Urinary bladder (tissue), 4 donors: ENCODE results near the gene SOST. TPM values are rescaled to one million over a fixed set of nuclear protein-coding genes. Genes with fewer than 3 reads are reported as not detected.

ENCODE experiments used
- DNase-seq: peaks from one replicate; pipeline ENCODE4 v3.0.0-alpha.2; 2015; ENCODE audit errors: extremely low spot score
- H3K27ac ChIP-seq: one replicate; pipeline ENCODE4 v1.5.1; 2013; ENCODE audit warnings: low read depth, mild to moderate bottlenecking, moderate library complexity
- H3K36me3 ChIP-seq: one replicate; pipeline ENCODE4 v1.6.1; 2013; ENCODE audit warnings: mild to moderate bottlenecking, moderate library complexity; ENCODE audit not compliant: insufficient read depth
- H3K4me1 ChIP-seq: one replicate; pipeline ENCODE4 v1.6.1; 2013; ENCODE audit warnings: mild to moderate bottlenecking, moderate library complexity; ENCODE audit not compliant: insufficient read depth
- H3K4me3 ChIP-seq: one replicate; pipeline ENCODE4 v1.5.1; 2013; ENCODE audit warnings: low read depth, low read length
- WGBS: extraction: QIAGEN DNeasy Blood & Tissue Kit; methylation state at CpG from one replicate; pipeline ENCODE4 v1.1.7; 2013; 5-methylcytosine and 5-hydroxymethylcytosine counted together
- polyA plus RNA-seq: library from polyadenylated mRNA; stranded (reverse); fragments of 200-250 nt; gene quantifications from one replicate; pipeline ENCODE4 v1.2.3, GENCODE V29; 2013
- total RNA-seq: library from RNA; depleted of rRNA; stranded (reverse); fragments of >200 nt; gene quantifications from one replicate; pipeline ENCODE4 v1.2.3, GENCODE V29; 2014
- donor health status: healthy with polysubstance abuse.
- donor health status: healthy.

SOST gene
- total and polyA plus RNA-seq, 2 donors: 0.21 TPM; not detected in 1

DNA sequence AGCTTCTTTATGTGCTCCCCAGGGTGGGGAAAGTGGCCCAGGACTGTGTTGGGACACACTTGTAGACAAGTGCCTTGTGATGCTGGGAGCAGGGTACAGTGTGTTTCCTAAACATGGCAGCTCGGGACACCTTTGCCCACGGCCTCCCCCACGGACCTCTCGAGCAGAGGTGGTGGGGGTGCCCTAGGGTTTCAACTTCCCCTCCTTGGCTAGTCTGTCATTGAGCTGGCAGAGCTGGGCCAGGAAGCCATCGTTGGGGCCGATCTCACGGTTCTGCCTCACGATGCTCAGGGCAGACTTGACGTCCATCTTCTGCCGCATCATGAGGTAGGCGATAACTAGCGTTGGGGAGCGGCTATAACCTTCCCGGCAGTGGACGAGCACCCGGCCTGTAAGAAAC lies 10.8 kb upstream of the SOST start:
- DNase-seq: no peak
- Histone ChIP-seq H3K36me3 (peaks cover 4% of the 10 kb centered on the region), H3K4me1 (no peaks in the 10 kb centered on the region), H3K4me3 (no peak overlapping the region), H3K27ac (no peak overlapping the region)
- 92% methylated on average over 16 of the region's 16 CpGs for WGBS

DNA sequence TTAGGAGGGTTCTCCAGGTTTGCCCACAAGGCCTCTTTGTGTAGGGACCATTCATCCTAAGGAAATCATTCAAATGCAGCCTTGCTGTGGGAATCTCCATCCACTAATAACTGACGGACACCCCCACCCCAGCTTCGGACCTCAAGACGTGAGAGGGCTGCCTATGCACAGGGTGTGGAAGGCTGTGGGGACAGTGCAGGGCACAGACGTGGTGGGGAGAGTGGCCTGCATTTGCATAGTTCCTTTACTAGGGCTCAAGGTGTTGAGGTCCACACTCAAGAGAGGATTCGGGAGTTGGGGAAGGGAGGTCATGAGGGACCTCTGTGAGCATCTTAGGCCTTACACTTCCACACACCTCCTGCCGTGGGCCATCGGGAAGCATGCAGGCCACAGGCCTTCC lies 10.4 kb upstream of the SOST start:
- no peak overlapping the region for H3K27ac ChIP-seq
- no peaks in the 10 kb centered on the region for H3K4me1 ChIP-seq
- no peak for DNase-seq
- WGBS: 89% methylated on average over 7 of the region's 7 CpGs
- peaks cover 4% of the 10 kb centered on the region for H3K36me3 ChIP-seq
- H3K4me3 ChIP-seq: no peak overlapping the region

DNA sequence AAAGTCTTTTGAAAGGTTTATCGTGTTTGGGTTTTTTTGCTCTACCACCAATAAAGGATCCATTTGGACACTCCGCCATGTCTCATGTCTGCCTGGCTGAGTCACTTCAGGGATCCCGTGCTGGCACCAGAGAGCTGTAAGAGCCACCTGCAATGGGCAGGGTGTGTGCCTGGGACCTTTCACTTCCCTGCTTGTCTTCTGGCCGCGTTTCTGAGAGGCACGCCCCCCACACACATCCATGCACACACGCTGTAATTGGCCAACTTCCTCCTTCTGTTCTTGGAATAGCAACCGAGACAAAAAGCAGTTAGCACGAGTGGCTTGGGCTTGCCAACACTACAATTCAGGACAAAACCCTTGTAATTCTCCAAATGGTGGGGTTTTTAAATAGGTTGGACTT lies 9.8 kb upstream of the SOST start:
- H3K4me1 ChIP-seq: no peaks in the 10 kb centered on the region
- 60% methylated on average over 9 of the region's 9 CpGs for WGBS
- H3K27ac ChIP-seq: no peak overlapping the region
- no peak overlapping the region for H3K4me3 ChIP-seq
- peaks cover 4% of the 10 kb centered on the region for H3K36me3 ChIP-seq
- no peak for DNase-seq

DNA sequence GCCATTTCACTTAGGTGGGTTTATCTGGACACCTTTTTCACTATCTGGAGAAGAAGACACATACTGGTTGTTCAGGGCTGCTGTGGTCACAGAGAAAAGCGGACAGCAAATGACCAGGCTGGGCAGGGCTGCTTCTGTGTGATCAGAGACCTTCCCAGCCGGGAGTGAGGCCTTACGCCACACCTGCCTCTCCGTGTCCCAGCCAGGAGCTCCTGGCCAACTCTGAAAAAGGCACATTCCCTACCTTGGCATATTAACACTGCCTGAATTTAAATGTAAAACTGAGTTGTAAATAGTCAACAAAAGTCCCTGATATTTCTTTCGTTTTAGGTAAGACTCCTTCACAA lies 9.1 kb upstream of the SOST start:
- H3K36me3 ChIP-seq: no peaks in the 10 kb centered on the region
- no peak overlapping the region for H3K27ac ChIP-seq
- no peak for DNase-seq
- no peaks in the 10 kb centered on the region for H3K4me1 ChIP-seq
- H3K4me3 ChIP-seq: no peak overlapping the region
- 84% methylated on average over 5 of the region's 5 CpGs for WGBS

DNA sequence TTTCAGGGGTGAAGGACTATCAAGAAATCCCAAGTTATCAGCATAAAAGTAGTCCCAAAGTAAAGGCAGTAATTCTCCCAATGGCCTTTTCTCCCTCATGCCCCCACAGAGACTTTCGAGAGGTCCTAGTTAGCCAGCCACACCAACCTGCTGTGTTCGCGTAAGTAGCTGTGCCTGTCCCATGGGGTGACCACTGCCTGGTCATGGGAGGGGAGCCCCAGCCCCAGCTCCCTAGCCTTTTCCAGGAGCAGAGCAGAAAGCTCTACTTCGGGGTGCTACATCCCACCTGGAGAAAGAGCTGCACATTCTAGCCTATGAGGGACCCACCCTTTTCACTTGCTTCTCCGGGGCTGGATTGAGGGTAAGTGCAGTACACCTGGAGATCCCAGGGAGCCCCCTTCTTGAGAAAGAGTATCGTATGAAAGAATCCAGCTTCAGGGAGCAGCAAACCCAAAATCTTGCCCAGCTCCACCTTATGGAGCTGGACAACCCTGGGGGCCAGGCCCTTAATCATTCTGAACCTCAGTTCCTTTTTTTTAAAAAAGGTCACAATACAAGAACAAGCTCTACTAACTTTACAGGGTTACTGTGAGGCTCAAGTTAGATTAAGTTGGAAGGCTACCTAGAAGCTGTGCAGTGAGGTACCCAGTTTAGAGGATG lies 8.6 kb upstream of the SOST start:
- 84% methylated on average over 6 of the region's 6 CpGs for WGBS
- no peak overlapping the region for H3K27ac ChIP-seq
- no peak for DNase-seq
- H3K4me3 ChIP-seq: no peak overlapping the region
- H3K4me1 ChIP-seq: no peaks in the 10 kb centered on the region
- no peaks in the 10 kb centered on the region for H3K36me3 ChIP-seq

DNA sequence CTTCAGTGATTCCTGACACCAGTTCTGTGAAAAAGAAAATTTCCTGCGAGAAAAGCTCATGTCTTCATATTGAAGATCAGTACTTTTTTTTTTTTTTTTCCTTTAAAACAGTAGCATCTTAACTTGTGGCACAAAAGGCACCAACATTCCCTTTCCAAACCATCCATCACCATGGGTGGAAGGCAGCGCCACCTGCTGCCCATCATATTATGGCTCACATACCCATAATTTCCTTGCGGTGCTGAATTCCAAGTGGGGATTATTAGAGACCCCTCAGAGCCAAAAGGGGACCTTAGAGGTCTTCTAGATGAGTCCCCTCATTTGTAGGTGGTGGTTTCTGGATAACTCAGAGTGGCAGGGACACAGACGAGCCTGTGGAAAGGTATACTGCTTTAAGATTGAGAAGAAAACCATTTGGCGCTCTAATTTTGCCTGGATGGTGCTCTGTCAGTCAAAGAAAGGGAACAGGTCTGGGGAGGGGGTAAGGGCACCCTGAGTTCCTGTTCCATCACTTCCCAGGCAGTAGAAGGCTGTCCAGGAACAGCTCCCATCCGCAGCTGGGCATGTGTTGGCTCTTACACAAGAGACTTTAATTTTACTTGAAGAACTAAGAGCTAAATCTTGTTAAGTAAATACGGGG lies 7.9 kb upstream of the SOST start:
- DNase-seq: no peak
- Histone ChIP-seq H3K27ac (no peak overlapping the region), H3K4me3 (no peak overlapping the region), H3K36me3 (no peaks in the 10 kb centered on the region), H3K4me1 (no peaks in the 10 kb centered on the region)
- 59% methylated on average over 7 of the region's 7 CpGs for WGBS

DNA sequence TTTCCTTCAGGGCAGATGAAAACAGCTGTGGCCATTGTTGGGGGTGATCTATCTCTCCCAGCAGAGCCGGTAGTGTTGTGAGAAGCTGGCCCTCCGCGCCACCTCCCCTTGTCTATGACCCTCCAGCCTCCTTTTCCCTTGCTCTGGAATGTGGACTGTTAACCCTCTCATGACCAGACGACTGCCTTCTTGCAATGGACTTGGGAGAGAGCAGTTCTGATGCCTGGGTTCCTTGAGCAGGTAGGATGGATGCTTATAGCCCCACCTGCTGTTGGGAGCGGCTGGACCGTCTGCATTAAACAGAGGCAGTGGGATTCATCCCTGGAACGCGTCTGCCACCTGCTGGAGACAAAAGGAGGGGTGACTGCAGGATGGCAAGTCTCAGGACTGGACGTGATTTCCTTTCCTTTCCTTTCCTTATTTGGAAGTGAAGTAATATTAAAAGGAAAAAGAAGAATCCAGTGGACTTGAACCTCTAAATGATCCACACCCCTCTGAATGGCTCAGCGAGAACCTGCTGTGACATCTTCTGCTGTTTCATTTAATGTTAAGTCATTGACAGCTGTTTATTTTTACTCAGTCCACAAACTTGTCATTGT lies 1.8 kb upstream of the SOST start:
- WGBS: 5% methylated on average over 10 of the region's 10 CpGs

DNA sequence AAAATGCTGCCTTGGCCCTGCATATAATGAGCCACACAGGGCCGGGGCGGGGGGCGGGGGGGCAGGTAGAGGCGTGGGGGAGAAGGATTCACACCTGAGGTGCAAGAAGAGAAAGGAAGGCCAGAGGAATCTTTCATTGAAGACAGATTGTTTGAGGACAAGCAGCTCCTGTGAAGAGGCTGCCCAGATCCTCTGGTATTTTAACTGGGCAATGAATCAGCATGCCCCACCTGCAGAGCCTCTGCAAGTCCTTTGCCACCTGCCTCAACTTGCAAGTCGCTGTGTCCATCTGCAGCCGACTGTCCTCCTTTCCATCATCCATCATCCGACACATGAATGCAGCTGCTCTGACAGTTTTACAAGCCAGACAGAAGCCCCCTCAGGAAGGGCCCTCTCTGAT lies 1.2 kb upstream of the SOST start:
- peaks cover under 1% of the 10 kb centered on the region for H3K4me1 ChIP-seq
- H3K4me3 ChIP-seq: no peak overlapping the region
- no peaks in the 10 kb centered on the region for H3K36me3 ChIP-seq
- WGBS: 51% methylated on average over 7 of the region's 7 CpGs
- no peak for DNase-seq
- no peak overlapping the region for H3K27ac ChIP-seq

More for the DNA sequence above, 1.8 kb upstream of the SOST start:
- no peak overlapping the region for H3K27ac ChIP-seq
- H3K4me1 ChIP-seq: no peaks in the 10 kb centered on the region
- no peak overlapping the region for H3K4me3 ChIP-seq
- DNase-seq: peak; percentile 74
- H3K36me3 ChIP-seq: no peaks in the 10 kb centered on the region

DNA sequence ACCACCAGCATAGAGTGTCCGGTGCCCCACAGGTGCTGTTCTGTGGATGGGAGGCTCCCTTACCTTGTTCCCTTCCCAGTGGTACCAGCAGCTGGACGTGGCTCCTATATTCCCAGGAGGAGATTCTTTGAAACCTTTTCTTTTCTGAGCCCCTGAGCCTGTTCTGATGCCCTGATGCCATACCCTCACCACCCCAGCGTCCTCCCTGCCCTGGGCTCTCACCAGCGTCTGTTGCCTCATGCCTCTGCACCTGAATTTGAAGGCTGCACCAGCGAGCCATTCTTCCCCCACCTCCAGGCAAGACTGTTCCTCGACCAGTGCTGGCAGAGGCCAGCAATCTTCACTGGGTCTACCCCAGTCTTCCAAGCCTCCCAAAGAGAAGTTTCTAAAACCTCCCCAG lies 505 bp downstream of the SOST start:
- Histone ChIP-seq H3K27ac (no peak overlapping the region), H3K4me1 (peaks cover 1% of the 10 kb centered on the region), H3K4me3 (no peak overlapping the region), H3K36me3 (no peaks in the 10 kb centered on the region)
- DNase-seq: no peak
- 82% methylated on average over 6 of the region's 6 CpGs for WGBS

DNA sequence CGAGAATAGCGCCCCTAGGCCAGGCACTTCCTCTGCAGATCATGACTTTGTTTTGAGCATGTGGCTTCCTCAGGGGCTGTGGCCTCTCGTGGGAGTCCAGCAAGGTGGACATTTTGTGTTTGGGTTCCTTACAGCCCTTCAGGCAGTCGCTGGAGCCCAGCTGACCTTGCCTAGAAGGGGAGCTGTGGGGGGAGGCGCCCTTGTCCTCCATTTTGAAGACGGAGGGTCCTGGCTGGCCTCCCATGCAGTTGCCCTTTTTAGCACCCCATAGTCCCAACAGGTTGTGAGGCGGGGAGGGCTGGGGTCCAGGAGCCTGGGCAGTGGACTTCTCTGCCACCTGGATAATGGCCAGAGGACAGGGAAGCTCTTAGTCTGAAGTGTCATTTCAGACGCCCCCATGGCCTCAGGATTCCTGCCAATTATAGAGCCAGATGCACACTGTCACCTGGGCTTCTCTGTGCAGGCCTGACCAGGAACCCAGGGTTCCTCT lies 1.4 kb downstream of the SOST start:
- 86% methylated on average over 8 of the region's 8 CpGs for WGBS

DNA sequence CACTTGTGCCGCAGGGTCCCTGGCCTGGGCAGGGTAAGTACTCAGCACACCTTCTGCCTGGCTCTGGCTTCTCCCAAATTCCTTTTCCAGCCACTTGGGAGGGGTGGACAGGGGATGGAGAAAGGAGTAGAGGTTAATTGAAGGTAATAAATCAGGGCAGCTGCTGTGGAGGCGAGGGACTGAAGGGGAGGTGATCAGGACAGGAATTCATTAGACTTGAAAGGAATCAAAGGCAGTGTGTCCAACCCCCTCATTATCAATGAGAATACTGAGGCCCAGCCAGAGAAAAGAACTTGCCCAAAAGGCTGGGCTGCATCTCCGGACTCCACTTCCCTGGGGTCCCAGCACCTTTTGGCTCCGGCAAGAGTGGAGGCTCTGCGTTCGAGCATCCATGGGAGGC lies 2.4 kb downstream of the SOST start:
- DNase-seq: no peak
- Histone ChIP-seq H3K4me3 (no peak overlapping the region), H3K4me1 (peaks cover 1% of the 10 kb centered on the region), H3K36me3 (no peaks in the 10 kb centered on the region), H3K27ac (no peak overlapping the region)
- WGBS: 77% methylated on average over 6 of the region's 6 CpGs

More for the DNA sequence above, 1.4 kb downstream of the SOST start:
- DNase-seq: no peak
- Histone ChIP-seq H3K4me1 (peaks cover 1% of the 10 kb centered on the region), H3K36me3 (no peaks in the 10 kb centered on the region), H3K4me3 (no peak overlapping the region), H3K27ac (no peak overlapping the region)

DNA sequence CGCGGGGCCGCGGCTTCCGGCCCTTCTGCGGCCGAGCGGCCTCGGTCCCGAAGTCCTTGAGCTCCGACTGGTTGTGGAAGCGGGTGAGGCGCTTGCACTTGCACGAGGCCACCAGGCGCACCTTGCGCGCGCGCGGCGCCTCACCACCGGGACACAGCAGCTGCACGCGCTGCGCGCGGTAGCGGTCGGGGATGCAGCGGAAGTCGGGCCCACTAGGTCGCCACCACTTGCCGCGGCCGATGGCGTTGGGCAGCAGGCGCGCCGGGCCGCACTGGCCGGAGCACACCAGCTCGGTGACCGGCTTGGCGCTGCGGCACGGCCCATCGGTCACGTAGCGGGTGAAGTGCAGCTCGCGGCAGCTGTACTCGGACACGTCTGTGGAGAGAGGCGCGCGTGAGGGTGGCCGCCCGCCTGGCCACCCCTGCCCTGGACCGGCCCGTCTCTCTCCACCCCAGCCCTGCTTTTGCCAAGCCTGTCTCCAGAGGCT lies 3.2 kb downstream of the SOST start:
- DNase-seq: no peak
- no peak overlapping the region for H3K27ac ChIP-seq

DNA sequence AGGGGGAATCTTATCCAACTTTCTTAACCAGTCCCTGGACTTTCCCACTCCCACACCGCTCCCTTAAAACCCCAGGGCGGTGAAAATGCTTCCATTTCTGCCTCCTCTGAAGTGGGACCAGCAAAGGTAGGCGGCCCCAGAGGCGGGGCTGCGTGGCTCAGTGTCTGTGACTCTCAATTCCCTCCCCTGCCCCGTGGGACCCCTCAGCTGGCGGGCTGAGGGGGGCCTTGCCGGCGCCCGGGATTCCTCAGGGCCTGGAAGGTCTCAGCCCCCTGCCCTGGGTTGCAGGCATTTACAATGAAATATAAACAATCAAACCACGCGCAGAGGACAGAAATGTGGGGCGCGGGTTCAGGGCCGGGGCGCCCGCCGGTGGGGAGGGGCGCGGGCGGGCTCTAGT lies 3.6 kb downstream of the SOST start:
- DNase-seq: no peak
- 24% methylated on average over 21 of the region's 21 CpGs for WGBS
- H3K27ac ChIP-seq: no peak overlapping the region
- peaks cover 1% of the 10 kb centered on the region for H3K4me1 ChIP-seq
- H3K36me3 ChIP-seq: no peaks in the 10 kb centered on the region
- H3K4me3 ChIP-seq: no peak overlapping the region

More for the DNA sequence above, 3.2 kb downstream of the SOST start:
- WGBS: 7% methylated on average over 60 of the region's 60 CpGs
- Histone ChIP-seq H3K36me3 (no peaks in the 10 kb centered on the region), H3K4me3 (no peak overlapping the region), H3K4me1 (peaks cover 1% of the 10 kb centered on the region)

DNA sequence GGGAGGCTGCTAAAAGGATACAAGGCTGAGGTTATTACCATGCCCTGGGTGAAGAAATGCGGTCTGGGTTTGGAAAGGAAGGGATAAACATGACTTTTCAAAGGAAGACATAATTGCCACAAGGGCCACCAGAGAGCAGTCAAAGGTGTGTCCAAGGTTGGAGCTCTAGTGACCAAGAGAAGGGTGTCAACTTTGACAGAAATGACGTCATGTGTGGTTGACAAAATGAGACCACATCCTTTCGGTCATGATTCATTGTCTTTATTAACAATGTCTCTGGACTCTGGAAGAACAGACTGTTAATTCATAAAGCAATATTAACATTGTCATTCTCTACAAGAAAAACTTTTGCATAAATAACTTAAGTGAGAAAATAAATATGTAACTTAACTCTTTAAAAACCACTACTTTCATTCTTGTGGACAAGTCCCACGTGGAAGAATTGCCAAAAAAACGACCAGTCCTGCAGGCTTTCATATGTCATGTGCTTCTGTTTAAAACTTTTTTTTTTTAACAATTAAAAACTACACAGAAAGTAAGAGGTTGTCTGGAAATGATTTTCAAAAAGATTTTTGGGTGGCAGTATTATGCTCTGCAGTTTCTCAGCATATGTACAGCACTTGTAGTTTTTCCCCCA lies 5.0 kb downstream of the SOST start:
- no peak overlapping the region for H3K4me3 ChIP-seq
- H3K27ac ChIP-seq: no peak overlapping the region
- H3K36me3 ChIP-seq: no peaks in the 10 kb centered on the region
- no peak for DNase-seq
- 75% methylated on average over 5 of the region's 5 CpGs for WGBS
- H3K4me1 ChIP-seq: peaks cover 1% of the 10 kb centered on the region
